Activated CD4-positive, alpha-beta T cell treated with anti-CD3 and anti-CD28 coated beads for 36 hours (primary cell): ENCODE measurements around the gene COA3. TPM values are rescaled to one million over a fixed set of nuclear protein-coding genes. Genes with fewer than 3 reads are reported as not detected.

Source experiments
- ATAC-seq: fragments of 200-7000 bp; cut with Tn5 transposase; one replicate; pipeline ENCODE4 v1.10.0; 2021; ENCODE audit warnings: mild to moderate bottlenecking, moderate library complexity
- CTCF ChIA-PET: fragments of 350-600 bp; sonication (Branson Sonifier 250); formaldehyde crosslinking; loops from one replicate; lab custom pipeline; 2021; ENCODE audit warnings: antibody characterized with exemption; lab: Charles Lee
- POLR2A ChIA-PET: fragments of 350-600 bp; sonication (Branson Sonifier 250); formaldehyde crosslinking; loops from one replicate; lab custom pipeline; 2021; ENCODE audit warnings: antibody characterized with exemption, inconsistent platforms; lab: Charles Lee
- DNase-seq: peaks from one replicate; pipeline ENCODE4 v3.0.0-alpha.2; 2020
- H3K27ac Mint-ChIP-seq: one replicate; pipeline ENCODE4 v1.8.0; 2021; ENCODE audit warnings: mixed read lengths
- H3K27me3 Mint-ChIP-seq: one replicate; pipeline ENCODE4 v1.8.0; 2021; ENCODE audit warnings: mixed read lengths
- H3K36me3 Mint-ChIP-seq: one replicate; pipeline ENCODE4 v1.8.0; 2021; ENCODE audit warnings: low read depth, mixed read lengths
- H3K4me1 Mint-ChIP-seq: one replicate; pipeline ENCODE4 v1.8.0; 2021; ENCODE audit warnings: mixed read lengths
- H3K4me3 Mint-ChIP-seq: one replicate; pipeline ENCODE4 v1.8.0; 2021; ENCODE audit warnings: mild to moderate bottlenecking, moderate library complexity, mixed read lengths
- H3K9me3 Mint-ChIP-seq: one replicate; pipeline ENCODE4 v1.8.0; 2021; ENCODE audit warnings: low read depth, mixed read lengths
- intact Hi-C, 2 experiments: fragments of 100-400 bp; cut with DNase I in 1 of 2; cut with micrococcal nuclease in 1 of 2; formaldehyde crosslinking; loops; one replicate each; pipeline versions ENCODE4 v1.14.2 to v1.15.1; 2022 to 2024; cut with DNase I, micrococcal nuclease
- total RNA-seq, 2 experiments: library from RNA; stranded (reverse); gene quantifications; one replicate each; pipeline ENCODE4 v1.2.3, GENCODE V29; 2021

COA3 gene
- total RNA-seq, 2 experiments from 2014 or later, result 30.1 to 31.4 TPM

GRCh38 chr17:42841975-42842685 lies 43.6 kb upstream of the COA3 start:
- ATAC-seq, result no peak
- POLR2A ChIA-PET, result interaction anchor here (0.5 kb wide), 1 partner anchor 11 kb away, joined by 3 read pairs; no protein-coding TSS in a partner anchor

DNA sequence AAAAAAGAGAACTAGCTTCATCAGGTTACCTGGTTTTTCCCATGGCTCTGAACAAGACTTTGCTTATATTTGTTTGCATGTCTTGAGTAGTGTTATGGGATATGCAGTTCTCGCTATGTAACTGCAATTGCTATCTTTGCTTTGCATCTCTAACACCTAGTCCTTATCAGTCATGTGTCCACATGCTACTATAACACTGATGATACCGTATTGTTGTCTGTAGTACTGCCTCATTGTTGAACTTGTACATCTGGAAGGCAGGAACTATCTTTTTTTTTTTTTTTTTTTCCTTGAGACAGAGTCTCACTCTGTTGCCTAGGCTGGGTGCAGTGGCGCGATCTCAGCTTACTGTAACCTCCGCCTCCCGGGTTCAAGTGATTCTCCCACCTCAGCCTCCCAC lies 37.2 kb upstream of the COA3 start:
- POLR2A ChIA-PET, result interaction anchor here (1.6 to 3.0 kb wide), 2 partner anchors 11 to 12 kb away, joined by 13 to 15 read pairs; partner anchors contain the start of gene BECN1
- Mint-ChIP-seq H3K4me3 (no peak overlapping the region), H3K27me3 (no peaks in the 10 kb centered on the region), H3K36me3 (peaks cover 51% of the 10 kb centered on the region), H3K4me1 (peaks cover 18% of the 10 kb centered on the region), H3K9me3 (no peaks in the 10 kb centered on the region), H3K27ac (no peak overlapping the region)
- intact Hi-C loops, result no loop called here
- ATAC-seq (no peak), DNase-seq (no peak)
- CTCF ChIA-PET, result interaction anchor here (0.8 to 4.4 kb wide), 5 partner anchors 12 to 257 kb away, joined by 3 to 25 read pairs (median 5); partner anchors contain the start of gene BECN1

More at GRCh38 chr17:42841975-42842685, 43.6 kb upstream of the COA3 start:
- DNase-seq, result no peak
- Mint-ChIP-seq H3K27ac (no peak overlapping the region), H3K4me3 (no peak overlapping the region), H3K27me3 (no peaks in the 10 kb centered on the region), H3K4me1 (peaks cover 18% of the 10 kb centered on the region), H3K36me3 (peaks cover 61% of the 10 kb centered on the region), H3K9me3 (no peaks in the 10 kb centered on the region)
- CTCF ChIA-PET, result interaction anchor here (0.7 to 2.4 kb wide), 7 partner anchors 10 to 96 kb away, joined by 3 to 10 read pairs (median 5); partner anchors contain the start of genes BECN1 and PSME3
- intact Hi-C loops, result no loop called here

DNA sequence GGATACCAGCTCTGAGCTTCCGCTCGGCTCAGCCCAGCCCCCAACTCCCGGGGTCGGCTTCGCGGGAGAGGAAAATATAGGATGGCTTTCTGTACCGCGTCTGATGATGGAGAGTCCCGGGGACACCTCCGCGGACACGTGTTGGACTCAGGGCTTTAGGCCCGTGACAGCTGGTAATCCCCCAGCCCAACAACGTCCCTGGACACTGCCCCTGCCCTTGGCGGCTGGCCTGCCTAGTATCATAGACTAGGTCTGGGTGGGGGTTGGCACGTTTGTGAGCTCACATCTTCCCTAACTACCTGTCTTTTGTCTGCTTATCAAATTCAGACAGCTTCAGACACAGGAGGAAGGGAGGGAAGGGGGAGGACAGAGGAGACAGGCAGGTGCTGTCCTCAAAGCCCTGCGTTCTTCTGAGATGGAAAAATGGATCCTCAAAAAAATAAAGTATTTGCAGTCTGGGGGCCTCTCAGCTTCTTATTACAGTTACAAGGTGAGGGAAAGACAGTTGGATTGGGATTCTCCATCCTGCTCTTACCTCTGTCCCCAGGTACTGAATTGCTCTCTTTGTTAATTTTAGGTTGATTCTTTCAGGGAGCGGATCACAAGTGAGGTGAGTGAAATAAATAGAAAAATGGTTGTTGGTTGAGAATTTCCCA lies 35.4 kb upstream of the COA3 start:
- no peak for DNase-seq
- Mint-ChIP-seq H3K4me1 (peaks cover 18% of the 10 kb centered on the region), H3K9me3 (no peaks in the 10 kb centered on the region), H3K36me3 (peaks cover 42% of the 10 kb centered on the region), H3K27ac (peak overlapping the region; percentile 98), H3K4me3 (peak overlapping the region; percentile 96), H3K27me3 (no peaks in the 10 kb centered on the region)
- ChIA-PET CTCF (interaction anchor here (0.6 to 4.4 kb wide), 10 partner anchors 10 to 405 kb away, joined by 3 to 25 read pairs (median 4); partner anchors contain the start of genes BECN1 and RPL27), POLR2A (interaction anchor here (0.6 to 3.0 kb wide), 3 partner anchors 10 to 534 kb away, joined by 5 to 15 read pairs (median 7); partner anchors contain the start of gene BECN1)
- intact Hi-C loops, result loop anchor here (1.0 to 5.0 kb wide), 11 partner anchors 10 to 337 kb away; partner anchors contain the start of genes RPL27 (in 2 of the 2), BECN1 (in 1 of the 2), BRCA1 (in 1 of the 2) and CNTD1 (in 1 of the 2)
- no peak for ATAC-seq

- POLR2A ChIA-PET, result interaction anchor here (0.6 to 3.0 kb wide), 4 partner anchors 9 to 535 kb away, joined by 3 to 15 read pairs (median 6); partner anchors contain the start of gene BECN1
- peak; percentile 94 for DNase-seq
- Mint-ChIP-seq H3K27ac (peak within 1 kb of the TSS; percentile 98), H3K9me3 (no peaks in the 10 kb centered on the region), H3K4me3 (peak within 1 kb of the TSS; percentile 96), H3K27me3 (no peaks in the 10 kb centered on the region), H3K36me3 (peaks cover 36% of the 10 kb centered on the region), H3K4me1 (peaks cover 18% of the 10 kb centered on the region)
- CTCF ChIA-PET, result interaction anchor here (0.6 to 4.4 kb wide), 10 partner anchors 9 to 537 kb away, joined by 3 to 25 read pairs (median 4); partner anchors contain the start of genes AOC2, BECN1 and RPL27
- ATAC-seq, result peak; percentile 90
- intact Hi-C loops, result loop anchor here (1.0 to 5.0 kb wide), 11 partner anchors 9 to 338 kb away; partner anchors contain the start of genes RPL27 (in 2 of the 2), BECN1 (in 1 of the 2), BRCA1 (in 1 of the 2) and CNTD1 (in 1 of the 2)
Measured at GRCh38 chr17:42832934-42833766, 34.6 kb upstream of the COA3 start, which contains the start of gene PSME3. Gene PSME3, plus strand, starts transcription at chr17:42833397. Its CDS starts 235 bp downstream, at chr17:42833632.

- ATAC-seq, result peak; percentile 62
- POLR2A ChIA-PET, result interaction anchor here (0.6 to 3.0 kb wide), 2 partner anchors 8 to 129 kb away, joined by 3 to 15 read pairs; partner anchors contain the start of gene BECN1
- CTCF ChIA-PET, result interaction anchor here (0.6 to 3.0 kb wide), 7 partner anchors 9 to 538 kb away, joined by 3 to 13 read pairs (median 5); partner anchors contain the start of genes AOC2, BECN1 and RPL27
- Mint-ChIP-seq H3K4me1 (peaks cover 18% of the 10 kb centered on the region), H3K27ac (peak overlapping the region; percentile 98), H3K4me3 (peak overlapping the region; percentile 96), H3K36me3 (peaks cover 28% of the 10 kb centered on the region), H3K9me3 (no peaks in the 10 kb centered on the region), H3K27me3 (no peaks in the 10 kb centered on the region)
- DNase-seq, result no peak
- intact Hi-C loops, result loop anchor here (2.0 to 5.0 kb wide), 3 partner anchors 150 to 338 kb away; partner anchors contain the start of genes NBR1 (in 1 of the 2), PTGES3L (in 1 of the 2), RPL27 (in 1 of the 2) and RUNDC1 (in 1 of the 2)
Measured at GRCh38 chr17:42832213-42832933, 33.9 kb upstream of the COA3 start.

- intact Hi-C loops, result loop anchor here in 1 of 2 experiments (5.0 kb wide), 2 partner anchors 151 to 166 kb away; partner anchors contain the start of genes PTGES3L, RPL27 and RUNDC1
- ATAC-seq (no peak), DNase-seq (no peak)
- peaks cover 18% of the 10 kb centered on the region for H3K4me1 Mint-ChIP-seq
- ChIA-PET POLR2A (interaction anchor here (0.6 kb wide), 1 partner anchor 12 kb away, joined by 3 read pairs; no protein-coding TSS in a partner anchor), CTCF (interaction anchor here (0.6 to 3.0 kb wide), 5 partner anchors 10 to 98 kb away, joined by 3 to 13 read pairs (median 3); partner anchors contain the start of gene AOC2)
- peaks cover 17% of the 10 kb centered on the region for H3K36me3 Mint-ChIP-seq
- H3K27me3 Mint-ChIP-seq, result no peaks in the 10 kb centered on the region
- no peaks in the 10 kb centered on the region for H3K9me3 Mint-ChIP-seq
- H3K4me3 Mint-ChIP-seq, result no peak overlapping the region
- H3K27ac Mint-ChIP-seq, result no peak overlapping the region
Measured at GRCh38 chr17:42830971-42831370, 32.5 kb upstream of the COA3 start.

- H3K9me3 Mint-ChIP-seq, result no peaks in the 10 kb centered on the region
- peaks cover 4% of the 10 kb centered on the region for H3K36me3 Mint-ChIP-seq
- H3K4me3 Mint-ChIP-seq, result no peak overlapping the region
- no peak overlapping the region for H3K27ac Mint-ChIP-seq
- ChIA-PET CTCF (no interaction called here), POLR2A (no interaction called here)
- no peaks in the 10 kb centered on the region for H3K27me3 Mint-ChIP-seq
- no peak for ATAC-seq
- no peak for DNase-seq
- peaks cover 22% of the 10 kb centered on the region for H3K4me1 Mint-ChIP-seq
- intact Hi-C loops, result no loop called here
Measured at GRCh38 chr17:42827472-42827871, 29.0 kb upstream of the COA3 start.

DNA sequence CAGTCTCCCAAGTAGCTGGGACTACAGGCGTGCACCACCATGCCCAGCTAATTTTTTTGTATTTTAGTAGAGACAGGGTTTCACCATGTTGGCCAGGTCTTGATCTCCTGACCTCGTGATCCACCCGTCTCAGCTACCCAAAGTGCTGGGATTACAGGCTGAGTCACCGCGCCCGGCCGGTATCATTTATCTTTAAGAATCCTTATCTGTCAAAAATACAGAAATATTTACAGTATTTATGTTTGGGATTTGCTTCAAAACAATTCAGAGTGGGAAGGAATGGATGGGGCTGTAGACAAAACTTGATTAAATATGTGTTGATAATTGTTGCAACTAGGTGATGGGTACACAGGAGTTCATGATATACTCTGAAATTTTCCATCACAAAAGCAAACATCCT lies 22.7 kb upstream of the COA3 start:
- H3K27me3 Mint-ChIP-seq, result no peaks in the 10 kb centered on the region
- H3K27ac Mint-ChIP-seq, result peak overlapping the region; percentile 63
- H3K36me3 Mint-ChIP-seq, result peaks cover 46% of the 10 kb centered on the region
- peaks cover 28% of the 10 kb centered on the region for H3K4me1 Mint-ChIP-seq
- intact Hi-C loops, result loop anchor here (5.0 kb wide), 6 partner anchors 49 to 661 kb away; partner anchors contain the start of genes DHX8 (in 1 of the 2), PSMC3IP (in 1 of the 2), TMEM106A (in 1 of the 2) and VPS25 (in 1 of the 2)
- POLR2A ChIA-PET, result interaction anchor here (1.2 kb wide), 1 partner anchor 12 kb away, joined by 3 read pairs; no protein-coding TSS in a partner anchor
- DNase-seq, result no peak
- no peaks in the 10 kb centered on the region for H3K9me3 Mint-ChIP-seq
- ATAC-seq, result no peak
- no peak overlapping the region for H3K4me3 Mint-ChIP-seq
- CTCF ChIA-PET, result interaction anchor here (0.8 to 2.9 kb wide), 12 partner anchors 11 to 358 kb away, joined by 3 to 13 read pairs (median 4); partner anchors contain the start of genes COA3 and PSME3

DNA sequence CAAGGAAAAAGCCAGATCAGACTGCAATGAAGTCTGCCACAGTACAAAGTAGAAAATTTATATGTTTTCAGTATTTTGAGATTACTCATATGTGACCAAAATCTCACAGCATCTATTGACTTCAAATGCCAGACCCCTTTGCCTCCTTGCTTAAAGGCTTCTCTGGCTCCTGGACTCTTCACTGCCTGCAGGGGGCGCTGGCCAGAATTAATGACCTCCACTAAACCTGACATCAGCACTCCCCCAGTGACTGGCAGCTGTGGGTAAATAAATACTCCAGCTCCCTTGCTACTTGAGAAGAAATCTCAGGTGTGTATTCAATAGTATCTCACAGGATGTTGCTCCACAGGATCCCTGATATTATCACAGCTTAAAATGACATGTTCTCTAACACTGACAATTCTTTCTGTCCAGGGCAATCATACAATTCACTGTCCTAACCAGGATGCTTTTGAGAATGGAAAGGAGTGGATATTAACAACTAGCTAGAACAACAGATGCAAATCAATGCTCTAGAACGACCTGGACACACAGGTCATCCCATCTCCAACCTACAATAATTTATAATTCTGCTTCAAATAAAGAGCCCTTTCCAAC lies 21.5 kb upstream of the COA3 start:
- Mint-ChIP-seq H3K4me1 (peaks cover 28% of the 10 kb centered on the region), H3K9me3 (no peaks in the 10 kb centered on the region), H3K27me3 (no peaks in the 10 kb centered on the region), H3K4me3 (no peak overlapping the region), H3K27ac (no peak overlapping the region), H3K36me3 (peaks cover 55% of the 10 kb centered on the region)
- ChIA-PET POLR2A (interaction anchor here (0.6 to 1.2 kb wide), 2 partner anchors 11 to 751 kb away, joined by 3 to 4 read pairs; no protein-coding TSS in a partner anchor), CTCF (interaction anchor here (0.7 to 2.9 kb wide), 16 partner anchors 9 to 244 kb away, joined by 3 to 13 read pairs (median 4); partner anchors contain the start of genes PSMC3IP and PSME3)
- intact Hi-C loops, result loop anchor here (1.0 to 5.0 kb wide), 7 partner anchors 47 to 662 kb away; partner anchors contain the start of genes VPS25 (in 2 of the 2), DHX8 (in 1 of the 2), PSMC3IP (in 1 of the 2) and TMEM106A (in 1 of the 2)
- ATAC-seq (peak; percentile 56), DNase-seq (peak; percentile 86)
